Stomach (tissue), 4 donors: ENCODE results near the gene LCK.

Experiments used
- POLR2A ChIP-seq, 4 donors: fragments of 450-650 bp; IDR thresholded peaks; one replicate each; pipeline ENCODE4 v1.6.1; 2016; ENCODE audit warnings: antibody characterized with exemption in 4 of 4, control low read depth in 2 of 4, mild to moderate bottlenecking in 1 of 4, moderate library complexity in 1 of 4
- POLR2AphosphoS5 ChIP-seq, 3 donors: sonication (generic); formaldehyde crosslinking; IDR thresholded peaks; one replicate each; pipeline ENCODE4 v1.6.1; 2016; ENCODE audit warnings: antibody characterized with exemption in 3 of 3

DNA sequence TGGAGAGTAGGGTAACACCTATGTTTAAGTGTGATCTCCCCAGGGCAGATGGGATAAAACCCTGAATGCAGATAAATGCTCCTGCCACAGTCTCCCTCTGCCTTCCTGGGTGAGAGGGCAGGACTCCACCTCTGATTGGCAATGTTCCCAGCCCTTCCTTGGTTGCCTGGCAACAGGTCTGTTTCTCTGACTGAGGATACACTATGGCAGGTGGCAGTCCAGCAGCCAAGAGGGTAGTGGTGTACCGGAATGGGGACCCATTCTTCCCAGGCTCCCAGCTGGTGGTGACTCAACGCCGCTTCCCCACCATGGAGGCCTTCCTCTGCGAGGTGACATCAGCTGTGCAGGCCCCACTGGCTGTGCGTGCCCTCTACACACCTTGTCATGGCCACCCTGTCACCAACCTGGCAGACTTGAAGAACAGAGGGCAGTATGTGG, 42.2 kb upstream of the LCK start, which contains the start of gene DCDC2B:
- TF ChIP-seq POLR2AphosphoS5 (IDR thresholded peaks at IDR 0.05) (peak in 1 of 3 donors; percentile 69), POLR2A (IDR thresholded peaks at IDR 0.05) (no peak)
